HPDE6-E6E7 (cell line): Measurements from ENCODE around the gene CDKN2AIP.

Experiments used
- DNase-seq: peaks from one replicate; pipeline ENCODE4 v3.0.0; 2011; ENCODE audit warnings: missing footprints; ENCODE audit errors: extremely low spot score

The CDKN2AIP gene

GRCh38 chr4:183444214-183445096, at the start of gene CDKN2AIP:
CDKN2AIP (plus strand) TSS chr4:183444636; CDS start chr4:183444798, 162 bp downstream.
- peak; percentile 81 for DNase-seq

DNA sequence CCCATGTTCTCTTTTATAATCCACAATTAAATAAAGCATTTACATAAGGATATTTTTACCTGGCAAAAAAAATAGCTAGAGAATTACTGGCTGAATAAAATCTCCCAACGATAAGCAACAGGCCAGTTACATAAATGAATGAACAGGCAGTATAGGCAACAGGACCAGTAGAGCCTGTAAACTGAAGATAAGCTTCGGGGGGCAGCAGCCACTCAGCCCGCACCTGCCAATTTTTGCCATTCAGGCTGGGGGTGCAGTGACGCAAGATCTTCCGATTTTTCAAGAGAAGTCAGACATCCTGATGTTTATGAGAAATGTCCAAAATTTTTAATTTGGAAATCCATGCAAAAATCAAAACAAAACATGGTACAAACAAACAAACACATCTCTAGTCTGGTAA, 49.0 kb upstream of the CDKN2AIP start:
- no peak for DNase-seq

GRCh38 chr4:183396227-183396637, 48.2 kb upstream of the CDKN2AIP start:
- DNase-seq = no peak

- no peak for DNase-seq
Measured at GRCh38 chr4:183397741-183398297, 46.6 kb upstream of the CDKN2AIP start.

DNA sequence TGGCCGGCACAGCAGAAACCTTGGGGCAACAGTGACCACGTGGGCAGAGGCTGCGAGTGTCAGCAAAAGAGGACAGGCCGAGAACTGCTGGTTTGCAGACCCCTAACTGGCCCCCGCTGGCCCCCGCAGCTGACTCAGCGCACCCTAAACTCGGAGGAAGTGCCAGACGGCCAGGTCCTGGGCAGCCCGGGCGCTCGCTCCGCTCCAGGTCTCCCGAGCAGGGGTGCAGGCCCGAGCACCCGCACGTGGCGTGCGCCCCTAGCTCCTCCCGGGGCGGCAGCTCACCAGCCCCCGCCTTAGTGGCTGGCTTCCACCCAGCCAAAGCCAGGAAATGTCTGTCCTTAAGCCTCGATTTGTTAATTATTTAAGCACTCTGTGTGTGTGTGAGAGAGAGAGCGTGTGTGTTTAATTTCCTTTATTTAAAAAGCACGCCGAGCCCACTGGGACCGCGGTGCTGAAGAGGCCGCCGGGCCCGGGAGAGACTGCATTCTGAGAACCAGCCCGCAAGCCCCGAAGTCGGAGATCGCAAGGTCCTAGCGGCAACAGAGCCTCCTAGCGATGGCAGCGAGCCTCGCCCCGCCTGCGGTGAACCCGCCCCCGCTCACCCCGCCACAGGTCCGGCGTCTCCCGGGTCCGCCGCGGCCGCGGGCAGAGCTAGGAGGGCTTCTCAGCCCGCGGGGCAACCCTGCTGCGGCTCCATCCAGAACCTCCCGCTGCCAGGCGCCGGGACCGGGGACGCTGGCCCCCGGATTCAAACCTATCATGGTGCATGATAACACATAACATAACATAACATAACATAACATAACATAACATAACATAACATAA, 45.9 kb upstream of the CDKN2AIP start:
- DNase-seq = peak; percentile 81

DNA sequence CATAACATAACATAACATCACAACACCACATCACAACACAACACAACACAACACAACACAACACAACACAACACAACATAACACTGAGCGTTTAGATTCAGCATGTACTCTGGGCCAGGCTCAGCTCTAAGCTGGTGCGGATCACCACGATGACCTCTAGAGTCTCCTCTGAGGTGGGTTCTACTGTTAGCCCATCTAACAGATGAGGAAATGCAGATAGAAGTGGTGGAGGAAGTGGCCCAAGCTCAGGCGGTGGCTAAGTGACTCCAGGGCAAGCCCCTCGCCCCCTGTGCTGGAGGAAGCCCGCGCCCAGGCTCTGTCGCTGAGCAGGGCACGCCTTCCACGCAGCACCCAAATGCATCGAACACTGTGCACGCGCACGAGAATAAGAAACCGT, 45.3 kb upstream of the CDKN2AIP start:
- DNase-seq = no peak

DNA sequence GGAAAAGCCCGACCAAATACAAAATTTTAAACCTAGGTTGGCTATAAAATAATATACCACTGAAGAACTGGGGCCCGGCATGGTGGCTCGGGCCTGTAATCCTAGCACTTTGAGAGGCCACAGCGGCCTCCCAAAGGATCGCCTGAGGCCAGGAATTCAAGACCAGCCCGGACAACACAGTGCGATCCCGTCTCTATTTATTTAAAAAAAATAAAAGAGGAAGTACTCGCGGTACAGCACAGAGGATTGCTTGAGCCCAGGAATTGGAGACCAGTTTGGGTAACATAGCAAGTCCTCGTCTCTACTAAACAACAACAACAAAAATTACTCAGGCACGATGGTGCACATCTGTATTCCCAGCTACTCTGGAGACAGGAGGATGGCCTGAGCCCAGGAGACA, 44.8 kb upstream of the CDKN2AIP start:
- no peak for DNase-seq

- DNase-seq = no peak
Measured at GRCh38 chr4:183400035-183400434, 44.4 kb upstream of the CDKN2AIP start.

- no peak for DNase-seq
Measured at GRCh38 chr4:183401473-183401872, 43.0 kb upstream of the CDKN2AIP start.

- no peak for DNase-seq
Measured at GRCh38 chr4:183402771-183403170, 41.7 kb upstream of the CDKN2AIP start.

DNA sequence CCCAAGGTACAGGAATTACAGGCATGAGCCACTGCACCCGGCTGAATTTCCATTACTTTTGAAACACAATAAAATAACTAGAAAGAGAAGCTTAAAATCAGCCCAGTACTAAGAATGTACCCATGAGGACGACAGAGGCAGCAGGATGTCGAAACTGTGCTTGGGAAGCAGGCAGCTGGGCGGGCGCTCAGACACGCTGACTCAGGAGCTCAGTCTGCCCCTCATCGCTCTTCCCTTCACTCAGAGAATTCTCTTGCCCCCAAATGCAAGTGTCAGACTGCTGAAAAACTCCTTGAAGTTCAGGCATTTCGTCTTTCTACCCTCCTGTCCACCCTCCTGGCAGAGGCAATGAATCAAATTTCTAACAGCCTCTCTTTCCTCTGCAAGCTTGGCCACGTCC, 41.0 kb upstream of the CDKN2AIP start:
- DNase-seq = no peak

DNA sequence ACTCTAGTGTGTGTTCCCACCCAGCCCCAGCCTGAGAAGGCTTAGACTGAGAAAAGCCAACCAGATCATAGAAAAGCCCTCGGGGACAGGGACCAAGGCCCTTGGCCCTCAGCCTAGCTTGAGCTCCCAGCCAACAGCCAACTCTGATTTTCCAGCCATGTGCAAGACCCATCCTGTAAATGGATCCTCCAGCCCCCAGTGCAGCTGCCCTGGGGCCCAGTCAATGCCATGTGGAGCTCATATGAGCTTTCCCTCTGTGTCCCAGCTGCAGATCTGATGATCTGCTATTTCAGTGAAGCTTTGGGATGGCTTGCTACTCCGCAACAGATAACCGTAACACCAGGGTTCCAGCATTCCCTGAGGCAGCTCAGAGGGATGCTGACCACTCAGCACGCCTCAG, 40.5 kb upstream of the CDKN2AIP start:
- DNase-seq = no peak

GRCh38 chr4:183405303-183405702, 39.1 kb upstream of the CDKN2AIP start:
- no peak for DNase-seq

- peak; percentile 65 for DNase-seq
Measured at GRCh38 chr4:183407128-183407585, 37.3 kb upstream of the CDKN2AIP start.

DNA sequence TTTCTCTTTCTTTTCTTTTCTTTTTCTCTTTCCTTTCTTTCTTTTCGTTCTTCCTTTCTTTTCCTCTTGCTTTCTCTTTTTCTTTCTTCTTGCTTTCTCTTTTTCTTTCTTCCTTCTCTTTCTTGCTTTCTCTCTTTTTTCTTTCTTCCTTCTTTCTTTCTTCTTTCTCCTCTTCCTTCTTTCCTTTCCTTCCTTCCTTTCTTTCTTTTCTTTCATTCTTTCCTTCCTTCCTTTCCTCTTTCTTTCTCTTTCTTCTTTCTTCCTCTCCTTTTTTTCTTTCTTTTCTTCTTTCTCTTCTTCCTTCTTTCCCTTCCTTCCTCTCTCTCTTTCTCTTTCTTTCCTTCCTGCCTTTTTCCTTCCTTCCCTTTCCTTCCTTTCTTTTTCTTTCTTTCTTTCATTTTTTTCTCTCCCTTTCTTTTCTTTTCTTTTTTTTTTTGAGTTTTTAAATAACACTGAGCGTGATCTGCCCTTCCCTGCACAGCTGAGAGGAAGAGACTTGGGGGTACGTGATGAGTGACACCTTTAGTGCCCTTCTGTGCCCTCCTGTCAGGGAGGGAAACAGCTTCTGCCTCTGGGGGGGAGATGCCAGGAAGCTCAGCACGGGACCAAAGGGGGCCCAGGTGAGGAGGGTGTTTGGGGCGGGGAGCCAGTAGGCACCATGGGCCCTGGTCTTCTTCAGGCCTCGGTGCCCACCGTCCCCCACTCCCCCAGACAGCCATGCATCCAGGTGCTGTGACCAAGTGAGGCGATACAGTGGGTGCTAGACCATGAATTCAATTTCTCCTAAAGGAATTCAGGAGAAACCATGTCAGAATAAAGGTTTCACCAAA, 36.6 kb upstream of the CDKN2AIP start:
- DNase-seq = no peak

DNA sequence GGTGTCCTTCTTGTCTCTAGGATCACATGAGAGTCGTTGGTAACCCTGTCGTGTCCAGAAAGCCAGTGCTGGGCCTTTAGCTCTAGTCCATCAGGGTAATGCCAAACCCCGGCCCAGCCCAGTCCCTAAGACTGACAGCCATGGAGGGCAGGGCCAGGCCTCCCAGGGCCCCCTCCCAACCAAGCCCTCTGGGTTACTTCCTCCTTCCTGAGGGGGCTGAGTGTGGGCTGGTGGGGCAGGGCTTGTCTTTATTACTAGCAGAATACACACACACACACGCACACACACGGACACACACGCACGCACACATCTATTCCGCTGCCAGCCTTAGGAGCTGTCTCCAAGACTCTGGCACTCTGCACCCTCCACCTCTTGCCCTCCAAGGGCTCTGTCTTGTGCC, 35.6 kb upstream of the CDKN2AIP start:
- DNase-seq = no peak

GRCh38 chr4:183409483-183409882, 35.0 kb upstream of the CDKN2AIP start:
- no peak for DNase-seq

DNA sequence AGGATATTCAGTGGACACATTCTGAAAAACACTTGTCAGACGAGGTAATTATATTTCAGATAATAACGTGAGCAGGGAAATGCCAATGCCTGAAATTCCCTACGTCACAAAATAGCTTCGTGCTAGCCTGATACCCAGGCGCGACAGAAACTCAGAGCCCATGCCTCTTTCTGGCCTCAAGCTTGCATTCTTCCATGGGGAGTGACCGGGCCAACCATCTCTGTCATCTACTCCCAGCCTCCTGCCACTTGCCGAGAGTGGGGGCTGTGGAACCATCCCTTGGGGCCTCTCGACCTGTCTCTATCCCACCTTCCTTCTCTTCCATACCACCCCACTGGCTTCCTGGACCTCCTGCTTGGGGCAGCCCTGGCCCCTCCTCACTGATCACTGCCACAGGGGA, 34.5 kb upstream of the CDKN2AIP start:
- DNase-seq = no peak

- DNase-seq = no peak
Measured at GRCh38 chr4:183411291-183411861, 33.1 kb upstream of the CDKN2AIP start.

- DNase-seq = no peak
Measured at GRCh38 chr4:183412821-183413220, 31.6 kb upstream of the CDKN2AIP start.
